Neural cell (in vitro differentiated cells): Measurements from ENCODE around the gene UMODL1. TPM values are rescaled to one million over a fixed set of nuclear protein-coding genes. Genes with fewer than 3 reads are reported as not detected.

ENCODE experiments used
- H2AFZ ChIP-seq: fragments of 200-600, 300-800 bp; sonication (generic), shearing (Covaris generic); 2 replicates; pipeline ENCODE4 v1.6.0; 2014; ENCODE audit warnings: low read depth, mild to moderate bottlenecking, antibody characterized with exemption, low read length, moderate library complexity
- H3F3A ChIP-seq: fragments of 200-600 bp; shearing (Covaris generic); 2 replicates; pipeline ENCODE4 v1.6.1; 2016; ENCODE audit warnings: mild to moderate bottlenecking, moderate library complexity, mixed read lengths, antibody characterized with exemption, low read length; ENCODE audit not compliant: insufficient read depth, poor library complexity, severe bottlenecking
- H3K27ac ChIP-seq: fragments of 200-600, 300-800 bp; sonication (generic), shearing (Covaris generic); 2 replicates; pipeline ENCODE4 v1.5.1; 2014; ENCODE audit warnings: mild to moderate bottlenecking, low read length, moderate library complexity
- H3K27me3 ChIP-seq: fragments of 300-800, 200-600 bp; sonication (generic), shearing (Covaris generic); 2 replicates; pipeline ENCODE4 v1.6.0; 2014; ENCODE audit warnings: mild to moderate bottlenecking, low read depth, low read length, moderate library complexity; ENCODE audit not compliant: insufficient read depth
- H3K36me3 ChIP-seq: fragments of 300-800, 200-600 bp; sonication (generic), shearing (Covaris generic); 2 replicates; pipeline ENCODE4 v1.5.1; 2014; ENCODE audit warnings: mild to moderate bottlenecking, antibody characterized with exemption, low read length, moderate library complexity; ENCODE audit not compliant: insufficient read depth
- H3K4me2 ChIP-seq: fragments of 300-800, 200-600 bp; sonication (generic), shearing (Covaris generic); 2 replicates; pipeline ENCODE4 v1.6.0; 2014; ENCODE audit warnings: mild to moderate bottlenecking, low read length
- H3K4me3 ChIP-seq: fragments of 300-800, 200-600 bp; sonication (generic), shearing (Covaris generic); 2 replicates; pipeline ENCODE4 v1.5.1; 2014; ENCODE audit warnings: mild to moderate bottlenecking, low read length, moderate library complexity
- H3K79me2 ChIP-seq: fragments of 200-600 bp; shearing (Covaris generic); replicated peaks from 2 replicates; pipeline ENCODE4 v1.6.0; 2014; ENCODE audit warnings: mild to moderate bottlenecking, low read length, moderate library complexity; ENCODE audit not compliant: insufficient read depth
- H3K9ac ChIP-seq: fragments of 300-800, 200-600 bp; sonication (generic), shearing (Covaris generic); 2 replicates; pipeline ENCODE4 v1.6.1; 2016; ENCODE audit warnings: mild to moderate bottlenecking, low read length, mixed read lengths
- H3K9me2 ChIP-seq: fragments of 200-600 bp; shearing (Covaris generic); 2 replicates; pipeline ENCODE4 v1.6.1; 2016; ENCODE audit warnings: mild to moderate bottlenecking, low read length, mixed read lengths; ENCODE audit not compliant: insufficient read depth
- H3K9me3 ChIP-seq: fragments of 200-600, 300-800 bp; sonication (generic), shearing (Covaris generic); 2 replicates; pipeline ENCODE4 v1.6.1; 2016; ENCODE audit warnings: mild to moderate bottlenecking, mixed run types, low read length, moderate library complexity, mixed read lengths
- H4K20me1 ChIP-seq: fragments of 200-600 bp; shearing (Covaris generic); 2 replicates; pipeline ENCODE4 v1.6.1; 2016; ENCODE audit warnings: mild to moderate bottlenecking, mixed run types; ENCODE audit not compliant: insufficient read depth
- EP300 ChIP-seq: fragments of 450-650 bp; conservative IDR thresholded peaks from 2 replicates; pipeline ENCODE4 v1.6.1; 2014; ENCODE audit warnings: antibody characterized with exemption, mild to moderate bottlenecking, moderate library complexity; ENCODE audit not compliant: poor library complexity, severe bottlenecking
- EZH2 ChIP-seq: fragments of 200-600, 300-800 bp; shearing (Covaris generic), sonication (generic); IDR thresholded peaks from 2 replicates; pipeline ENCODE4 v1.6.1; 2014; ENCODE audit warnings: antibody characterized with exemption, low read length, borderline replicate concordance, mild to moderate bottlenecking; ENCODE audit not compliant: insufficient read depth, poor library complexity, severe bottlenecking
- MXI1 ChIP-seq: fragments of 450-650 bp; conservative IDR thresholded peaks from 2 replicates; pipeline ENCODE4 v1.6.1; 2014; ENCODE audit warnings: antibody characterized with exemption, mild to moderate bottlenecking; ENCODE audit not compliant: poor library complexity, severe bottlenecking
- POLR2AphosphoS5 ChIP-seq: IDR thresholded peaks from 2 replicates; pipeline ENCODE4 v1.6.1; 2012
- RAD21 ChIP-seq: fragments of 450-650 bp; conservative IDR thresholded peaks from 2 replicates; pipeline ENCODE4 v1.6.1; 2014; ENCODE audit warnings: antibody characterized with exemption, mild to moderate bottlenecking, moderate library complexity
- REST ChIP-seq: IDR thresholded peaks from 2 replicates; pipeline ENCODE4 v1.6.1; 2012; ENCODE audit warnings: borderline replicate concordance
- SMC3 ChIP-seq: fragments of 450-650 bp; conservative IDR thresholded peaks from 2 replicates; pipeline ENCODE4 v1.6.1; 2014; ENCODE audit warnings: antibody characterized with exemption, mild to moderate bottlenecking, moderate library complexity; ENCODE audit not compliant: poor library complexity
- TAF1 ChIP-seq: IDR thresholded peaks from 2 replicates; pipeline ENCODE4 v1.6.1; 2012; ENCODE audit warnings: low read depth
- polyA plus RNA-seq: library from polyadenylated mRNA; depleted of rRNA; stranded (reverse); fragments of >200 nt; gene quantifications from 2 replicates; pipeline ENCODE4 v1.2.3, GENCODE V29; 2014
- TF ChIP-seq, protein P1 (sequence below): fragments of 450-650 bp; IDR thresholded peaks from 2 replicates; pipeline ENCODE4 v1.5.1; 2014; ENCODE audit warnings: antibody characterized with exemption, mild to moderate bottlenecking, moderate library complexity; ENCODE audit not compliant: poor library complexity, severe bottlenecking

The UMODL1 gene
- polyA plus RNA-seq, 1 donor from 2014 or later, result 0.11 TPM

DNA sequence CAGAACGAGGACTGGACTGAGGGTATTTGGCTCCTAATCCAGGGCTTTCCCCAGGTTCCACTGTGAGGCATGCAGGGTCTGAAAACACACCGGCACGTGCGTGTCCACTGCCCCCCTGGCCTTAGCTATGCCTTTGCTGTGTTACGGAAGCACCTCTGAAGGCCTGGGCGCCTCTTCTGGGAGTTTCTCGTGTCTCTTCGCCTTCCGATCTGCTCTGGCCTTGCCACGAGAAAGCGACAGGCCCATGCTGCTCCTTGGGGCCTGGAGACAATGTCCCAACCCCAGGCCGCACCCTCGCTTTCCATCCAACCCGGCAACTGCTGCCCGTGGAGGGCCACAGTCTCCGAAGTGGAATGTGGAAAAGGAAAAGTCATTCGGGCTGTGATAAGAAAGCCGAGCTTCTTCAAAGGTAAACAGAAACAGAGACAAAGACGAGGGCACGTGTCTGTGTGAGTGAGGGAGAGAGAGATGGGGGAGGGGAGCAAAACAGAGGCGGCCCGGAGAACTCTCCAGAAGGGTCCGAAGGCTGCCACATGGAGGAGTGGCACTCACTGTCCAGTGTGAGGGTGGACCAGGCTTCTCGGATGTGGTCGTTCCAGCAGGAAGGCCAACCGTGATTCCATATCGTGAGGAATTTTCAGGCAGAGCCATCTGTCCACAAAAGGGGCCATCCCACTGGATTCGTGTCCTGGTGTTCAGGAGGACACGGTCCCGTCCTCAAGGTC, 3.4 kb upstream of the UMODL1 start:
- no peaks in the 10 kb centered on the region for H3K27me3 ChIP-seq
- no peak overlapping the region for H3K4me3 ChIP-seq
- H4K20me1 ChIP-seq, result no peaks in the 10 kb centered on the region
- no peaks in the 10 kb centered on the region for H3K36me3 ChIP-seq
- H3F3A ChIP-seq, result no peaks in the 10 kb centered on the region
- no peaks in the 10 kb centered on the region for H3K9me2 ChIP-seq
- H2AFZ ChIP-seq, result no peak overlapping the region
- TF ChIP-seq TAF1 (no peak), RAD21 (no peak), MXI1 (no peak), POLR2AphosphoS5 (no peak), SMC3 (no peak), EP300 (no peak), REST (no peak), EZH2 (no peak)
- TF ChIP-seq, protein P1, sequence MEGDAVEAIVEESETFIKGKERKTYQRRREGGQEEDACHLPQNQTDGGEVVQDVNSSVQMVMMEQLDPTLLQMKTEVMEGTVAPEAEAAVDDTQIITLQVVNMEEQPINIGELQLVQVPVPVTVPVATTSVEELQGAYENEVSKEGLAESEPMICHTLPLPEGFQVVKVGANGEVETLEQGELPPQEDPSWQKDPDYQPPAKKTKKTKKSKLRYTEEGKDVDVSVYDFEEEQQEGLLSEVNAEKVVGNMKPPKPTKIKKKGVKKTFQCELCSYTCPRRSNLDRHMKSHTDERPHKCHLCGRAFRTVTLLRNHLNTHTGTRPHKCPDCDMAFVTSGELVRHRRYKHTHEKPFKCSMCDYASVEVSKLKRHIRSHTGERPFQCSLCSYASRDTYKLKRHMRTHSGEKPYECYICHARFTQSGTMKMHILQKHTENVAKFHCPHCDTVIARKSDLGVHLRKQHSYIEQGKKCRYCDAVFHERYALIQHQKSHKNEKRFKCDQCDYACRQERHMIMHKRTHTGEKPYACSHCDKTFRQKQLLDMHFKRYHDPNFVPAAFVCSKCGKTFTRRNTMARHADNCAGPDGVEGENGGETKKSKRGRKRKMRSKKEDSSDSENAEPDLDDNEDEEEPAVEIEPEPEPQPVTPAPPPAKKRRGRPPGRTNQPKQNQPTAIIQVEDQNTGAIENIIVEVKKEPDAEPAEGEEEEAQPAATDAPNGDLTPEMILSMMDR, result no peak
- no peak overlapping the region for H3K9ac ChIP-seq
- H3K9me3 ChIP-seq, result no peaks in the 10 kb centered on the region
- no peak overlapping the region for H3K27ac ChIP-seq
- H3K79me2 ChIP-seq, result no peaks in the 10 kb centered on the region
- H3K4me2 ChIP-seq, result no peak overlapping the region

DNA sequence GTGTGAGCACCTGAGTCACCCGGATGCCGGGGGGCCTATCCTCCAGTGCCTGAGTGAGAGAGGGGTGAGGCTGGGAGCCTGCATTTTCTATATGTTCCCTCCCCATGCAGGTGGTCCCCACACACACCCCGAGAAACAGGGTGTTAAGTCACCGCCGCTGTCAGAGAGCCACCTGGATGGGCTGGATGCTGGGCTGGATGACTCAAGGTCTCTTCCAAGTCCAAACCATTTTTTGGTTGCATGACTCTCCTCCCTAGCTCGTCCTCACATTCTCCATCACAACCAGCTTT, 2.9 kb upstream of the UMODL1 start:
- TF ChIP-seq POLR2AphosphoS5, result no peak
- no peak for TF ChIP-seq TAF1
- TF ChIP-seq REST, result no peak
- no peak for TF ChIP-seq EP300
- TF ChIP-seq SMC3, result no peak
- no peak for TF ChIP-seq EZH2
- TF ChIP-seq, protein P1, result no peak
- TF ChIP-seq MXI1, result no peak
- TF ChIP-seq RAD21, result no peak
- H3K27me3 ChIP-seq, result no peaks in the 10 kb centered on the region
- no peaks in the 10 kb centered on the region for H3K9me3 ChIP-seq
- no peak overlapping the region for H3K4me3 ChIP-seq
- no peaks in the 10 kb centered on the region for H4K20me1 ChIP-seq
- no peak overlapping the region for H2AFZ ChIP-seq
- no peaks in the 10 kb centered on the region for H3K79me2 ChIP-seq
- H3K9me2 ChIP-seq, result no peaks in the 10 kb centered on the region
- H3K9ac ChIP-seq, result no peak overlapping the region
- H3F3A ChIP-seq, result no peaks in the 10 kb centered on the region
- H3K36me3 ChIP-seq, result no peaks in the 10 kb centered on the region
- no peak overlapping the region for H3K4me2 ChIP-seq
- H3K27ac ChIP-seq, result no peak overlapping the region
